Heart left ventricle (tissue), 16 donors: Measurements from ENCODE around the gene CCDC191. TPM values are rescaled to one million over a fixed set of nuclear protein-coding genes. Genes with fewer than 3 reads are reported as not detected.
A peak's percentile ranks its signal among the peaks of the same experiment; 100 is the strongest.

Experiments
- ATAC-seq, 4 donors: fragments of 200-7000 bp; cut with Tn5 transposase; one replicate each; pipeline ENCODE4 v1.9.1; 2020 to 2022; ENCODE audit warnings: moderate library complexity in 4 of 4, mild to moderate bottlenecking in 3 of 4, moderate number of reproducible peaks in 1 of 4
- DNase-seq, 5 donors: peaks; one replicate each; pipeline ENCODE4 v3.0.0-alpha.2; 2020
- H3K27ac ChIP-seq, 12 donors: fragments of 200-600 bp; sonication (generic) in 4 of 12; one replicate each; pipeline versions ENCODE4 v1.5.0 to v1.8.0; 2016 to 2022; ENCODE audit warnings: mild to moderate bottlenecking in 2 of 12
- H3K27me3 ChIP-seq, 9 donors: fragments of 200-600 bp; sonication (generic) in 2 of 9; one replicate each; pipeline versions ENCODE4 v1.5.1 to v1.8.0; 2016 to 2022; ENCODE audit warnings: mild to moderate bottlenecking in 3 of 9
- H3K36me3 ChIP-seq, 9 donors: fragments of 200-600 bp; sonication (generic) in 2 of 9; one replicate each; pipeline versions ENCODE4 v1.5.0 to v1.8.0; 2018 to 2022; ENCODE audit warnings: mild to moderate bottlenecking in 2 of 9
- H3K4me1 ChIP-seq, 12 donors: fragments of 200-600 bp; sonication (generic) in 4 of 12; one replicate each; pipeline versions ENCODE4 v1.5.0 to v1.8.0; 2016 to 2022; ENCODE audit warnings: mild to moderate bottlenecking in 3 of 12
- H3K4me3 ChIP-seq, 12 donors: fragments of 200-600 bp; sonication (generic) in 4 of 12; one replicate each; pipeline versions ENCODE4 v1.5.0 to v1.8.0; 2017 to 2022; ENCODE audit warnings: mild to moderate bottlenecking in 9 of 12, moderate library complexity in 4 of 12
- H3K9me3 ChIP-seq, 12 donors: fragments of 200-600 bp; sonication (generic) in 4 of 12; one replicate each; pipeline versions ENCODE4 v1.5.0 to v1.8.0; 2016 to 2022; ENCODE audit warnings: mild to moderate bottlenecking in 1 of 12
- POLR2A ChIP-seq, 2 donors: fragments of 450-650 bp; IDR thresholded peaks; one replicate each; pipeline ENCODE4 v1.6.1; 2017; ENCODE audit warnings: antibody characterized with exemption in 2 of 2, mild to moderate bottlenecking in 2 of 2, moderate library complexity in 2 of 2
- WGBS, 4 donors: extraction: QIAGEN DNeasy Blood & Tissue Kit in 2 of 4; methylation state at CpG; one replicate each; pipeline versions ENCODE4 v1.1.5 to v1.1.7; 2013 to 2018; 5-methylcytosine and 5-hydroxymethylcytosine counted together
- intact Hi-C, 10 donors: fragments of 100-400 bp; cut with DNase I; formaldehyde crosslinking; loops; one replicate each; pipeline versions ENCODE4 v1.11.1 to v1.14.2; 2022
- polyA plus RNA-seq, 2 donors: library from polyadenylated mRNA; stranded (reverse); fragments of 200-250 nt; gene quantifications; one replicate each; pipeline ENCODE4 v1.2.3, GENCODE V29; 2013
- total RNA-seq, 9 donors: library from RNA; depleted of rRNA in 2 of 9; stranded (reverse); fragments of >200 nt in 2 of 9; fragmentation: NEBNext Ultra II Directional in 3 of 9; extraction: Animal tissue kit (Norgen Biotek cat#: 25700) in 3 of 9; gene quantifications; one replicate each; pipeline versions ENCODE4 v1.1.0 to v1.2.4, GENCODE V29; 2016 to 2023
- TF ChIP-seq, protein P1 (sequence below), 12 donors: fragments of 200-600 bp; sonication (generic) in 4 of 12; IDR thresholded peaks; one replicate each; pipeline versions ENCODE4 v1.5.0 to v1.8.0; 2018 to 2022; ENCODE audit warnings: antibody characterized with exemption in 12 of 12, mild to moderate bottlenecking in 5 of 12
- donor health status: ischemic (EF 13 %, LVEDD 7.1; RV severe dilation, severe dysfunction).
- donor health status: healthy with polysubstance abuse.
- donor health status: DM: no; HTN: yes; CAD: no.
- donor health status: DM: no; HTN: no; CAD: no.
- donor health status: ischemic (EF 25% LVEDD 6.9; RV normal size, moderate dysfunction).
- donor health status: ischemic (EF 25% LVEDD 5.7; RV mildly dilated, moderate dysfunction).
- donor health status: healthy.
- donor health status: DM: yes; HTN: yes; CAD: no.
- donor health status: ischemic (EF 35%, LVEDD 5.7; RV mildly dilated, moderate dysfunction).
- donor health status: nonischemic (EF 11% LVEDD 7.7; RV severe dilation, severe dysfunction).
- donor health status: DM: yes; HTN: yes; CAD: no.
- donor health status: PGD.
- donor health status: ischemic (EF 29% LVEDD 5.4; RV normal size, mild dysfunction).
- donor health status: nonischemic (EF 23%, LVEDD 6.1; RV moderate dilation, normal function).

Gene CCDC191
- total and polyA plus RNA-seq, 11 donors, result 0.38 to 3.2 (median 1.0) TPM

DNA sequence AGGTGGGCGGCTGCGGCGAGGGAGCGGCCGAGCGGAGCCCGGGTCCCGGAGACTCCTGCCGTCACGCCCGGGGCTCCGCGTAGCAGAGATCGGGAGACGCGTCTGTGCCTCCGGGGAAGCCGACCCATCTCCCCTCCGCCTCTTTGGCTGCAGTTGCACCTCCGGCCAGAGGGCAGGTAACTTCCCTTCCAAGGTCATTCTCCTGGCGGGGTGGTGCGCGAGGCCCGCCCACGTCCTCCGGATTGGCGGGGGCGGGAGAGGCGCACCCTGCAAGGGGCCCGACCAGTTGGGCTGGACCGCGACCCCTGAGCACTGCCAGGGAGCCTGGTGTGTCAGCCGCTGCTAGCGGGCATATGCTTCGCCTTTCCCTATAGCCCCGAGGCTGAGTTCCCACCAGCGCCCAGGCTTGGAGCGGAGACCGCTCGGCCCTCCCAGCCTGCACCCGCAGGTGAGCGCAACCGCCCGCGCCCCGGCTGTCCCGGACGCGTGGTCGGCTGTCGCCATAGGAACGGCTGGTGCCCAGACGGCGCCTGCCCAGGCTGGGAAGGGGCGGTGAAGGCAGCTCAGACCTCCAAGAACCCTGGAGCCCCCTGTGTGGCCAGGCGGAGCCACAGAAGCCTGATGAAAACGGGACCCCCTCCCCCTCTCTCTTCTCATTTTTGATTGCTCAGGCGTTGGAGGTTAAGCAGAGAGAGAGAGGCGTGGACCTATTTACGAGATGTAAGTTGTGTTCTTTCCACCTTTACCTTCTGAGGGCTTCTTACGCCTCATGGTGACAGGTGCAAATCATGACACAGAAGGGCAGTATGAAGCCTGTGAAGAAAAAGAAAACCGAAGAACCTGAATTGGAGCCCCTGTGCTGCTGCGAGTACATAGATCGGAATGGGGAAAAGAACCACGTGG lies 108.1 kb downstream of the CCDC191 start:
- TF ChIP-seq, protein P1, sequence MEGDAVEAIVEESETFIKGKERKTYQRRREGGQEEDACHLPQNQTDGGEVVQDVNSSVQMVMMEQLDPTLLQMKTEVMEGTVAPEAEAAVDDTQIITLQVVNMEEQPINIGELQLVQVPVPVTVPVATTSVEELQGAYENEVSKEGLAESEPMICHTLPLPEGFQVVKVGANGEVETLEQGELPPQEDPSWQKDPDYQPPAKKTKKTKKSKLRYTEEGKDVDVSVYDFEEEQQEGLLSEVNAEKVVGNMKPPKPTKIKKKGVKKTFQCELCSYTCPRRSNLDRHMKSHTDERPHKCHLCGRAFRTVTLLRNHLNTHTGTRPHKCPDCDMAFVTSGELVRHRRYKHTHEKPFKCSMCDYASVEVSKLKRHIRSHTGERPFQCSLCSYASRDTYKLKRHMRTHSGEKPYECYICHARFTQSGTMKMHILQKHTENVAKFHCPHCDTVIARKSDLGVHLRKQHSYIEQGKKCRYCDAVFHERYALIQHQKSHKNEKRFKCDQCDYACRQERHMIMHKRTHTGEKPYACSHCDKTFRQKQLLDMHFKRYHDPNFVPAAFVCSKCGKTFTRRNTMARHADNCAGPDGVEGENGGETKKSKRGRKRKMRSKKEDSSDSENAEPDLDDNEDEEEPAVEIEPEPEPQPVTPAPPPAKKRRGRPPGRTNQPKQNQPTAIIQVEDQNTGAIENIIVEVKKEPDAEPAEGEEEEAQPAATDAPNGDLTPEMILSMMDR (IDR thresholded peaks at IDR 0.05), result no peak
- TF ChIP-seq POLR2A (IDR thresholded peaks at IDR 0.05), result no peak
- peaks cover 0 to 3% (median 0%) of the 10 kb centered on the region in 9 donors for H3K27me3 ChIP-seq
- intact Hi-C loops, result loop anchor here in 1 of 10 donors (5.0 kb wide), 1 partner anchor 109 kb away; the partner anchor contains the start of genes CCDC191 and QTRT2

DNA sequence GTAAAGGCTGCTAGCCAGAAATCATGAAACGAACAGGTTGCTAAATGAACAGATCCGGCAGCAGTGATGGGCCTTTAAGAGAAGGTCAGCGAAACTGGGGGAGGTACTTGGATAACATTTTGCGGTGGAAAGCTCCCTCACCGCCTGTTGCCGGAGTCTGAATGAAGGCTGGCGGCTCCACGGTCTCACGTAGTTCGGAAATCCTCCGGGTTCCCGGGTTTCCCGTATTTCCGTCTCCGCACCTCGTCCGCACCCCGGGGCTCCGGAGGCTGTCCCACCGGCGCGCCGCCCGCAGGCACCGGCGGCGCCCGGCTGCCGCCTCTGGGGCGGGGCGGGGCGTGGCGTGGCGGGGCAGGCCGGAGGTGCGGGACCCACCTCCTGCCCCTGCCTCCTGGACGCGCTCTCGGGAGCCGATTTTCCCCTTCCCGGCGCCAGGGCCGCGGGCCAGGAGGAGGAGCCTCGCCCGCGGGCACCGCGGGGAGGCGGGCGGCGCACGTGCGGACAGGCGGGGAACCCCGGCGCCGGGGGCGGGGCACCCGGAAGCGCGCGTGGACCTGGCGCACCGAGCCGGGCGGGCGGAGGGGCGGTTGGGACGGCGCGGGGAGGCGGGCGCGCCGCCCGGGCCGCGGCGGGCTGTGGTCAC lies 108.8 kb downstream of the CCDC191 start, which contains the start of gene ZDHHC23:
ZDHHC23 (plus strand) TSS at position 642 of the 643 bp plus-strand sequence. CDS start 790 bp downstream, outside the sequence.
- peaks cover 0 to 16% (median 6%) of the 10 kb centered on the region in 12 donors for H3K4me1 ChIP-seq
- intact Hi-C loops, result loop anchor here in 1 of 10 donors (5.0 kb wide), 1 partner anchor 110 kb away; the partner anchor contains the start of genes CCDC191 and QTRT2
- TF ChIP-seq, protein P1 (IDR thresholded peaks at IDR 0.05), result no peak
- no peak for TF ChIP-seq POLR2A (IDR thresholded peaks at IDR 0.05)
- peak within 1 kb of the TSS; percentile 45 to 85 (median 70) for H3K4me3 ChIP-seq
- H3K36me3 ChIP-seq, result no peaks in the 10 kb centered on the region
- DNase-seq (peak; percentile 59 to 85 (median 70)), ATAC-seq (peak; percentile 68 to 97 (median 85))
- peaks cover 0 to 3% (median 0%) of the 10 kb centered on the region in 9 donors for H3K27me3 ChIP-seq
- H3K9me3 ChIP-seq, result no peaks in the 10 kb centered on the region
- H3K27ac ChIP-seq, result peak within 1 kb of the TSS in 3 of 12 donors; percentile 20 to 51 (median 33)
- 0 to 1% (median 0%) methylated on average over 4 to 80 of the region's 80 CpGs for WGBS, 4 donors

More for the DNA sequence above, 108.1 kb downstream of the CCDC191 start:
- 3 to 5% (median 3%) methylated on average over 27 to 65 of the region's 65 CpGs for WGBS, 4 donors
- Histone ChIP-seq H3K27ac (peak overlapping the region in 1 of 12 donors; percentile 3), H3K36me3 (no peaks in the 10 kb centered on the region), H3K4me3 (peak overlapping the region; percentile 45 to 85 (median 70)), H3K9me3 (no peaks in the 10 kb centered on the region), H3K4me1 (peaks cover 0 to 16% (median 6%) of the 10 kb centered on the region in 12 donors)
- DNase-seq (peak in 2 of 5 donors; percentile 8 to 29), ATAC-seq (peak in 3 of 4 donors; percentile 31 to 49 (median 44))

DNA sequence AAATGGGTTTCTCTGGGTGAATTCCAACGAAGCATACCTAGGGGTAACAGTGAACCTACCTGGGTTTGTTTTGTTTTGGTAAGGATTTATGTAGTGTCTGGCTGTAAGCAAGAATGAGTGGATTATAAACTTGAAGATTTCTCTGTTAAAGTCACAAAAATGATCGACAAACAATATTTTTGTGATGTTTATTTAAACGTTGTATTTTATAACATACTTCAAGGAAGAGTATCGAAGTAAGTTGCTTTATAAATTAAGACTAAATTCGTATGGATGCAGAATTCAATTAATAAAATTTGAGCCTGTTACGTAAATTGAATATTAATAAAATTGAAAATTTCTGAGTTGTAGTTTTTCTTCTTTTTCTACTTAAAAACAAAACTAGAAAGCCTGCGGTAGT lies 109.5 kb downstream of the CCDC191 start:
- peak overlapping the region in 1 of 12 donors; percentile 33 for H3K27ac ChIP-seq
- H3K4me3 ChIP-seq, result peak overlapping the region in 11 of 12 donors; percentile 31 to 85 (median 68)
- DNase-seq (no peak), ATAC-seq (no peak)
- peaks cover 0 to 16% (median 6%) of the 10 kb centered on the region in 12 donors for H3K4me1 ChIP-seq
- peaks cover 0 to 3% (median 0%) of the 10 kb centered on the region in 9 donors for H3K27me3 ChIP-seq
- H3K36me3 ChIP-seq, result no peaks in the 10 kb centered on the region
- intact Hi-C loops, result loop anchor here in 1 of 10 donors (5.0 kb wide), 1 partner anchor 110 kb away; the partner anchor contains the start of genes CCDC191 and QTRT2
- H3K9me3 ChIP-seq, result no peaks in the 10 kb centered on the region
- WGBS, 4 donors, result 89 to 91% (median 90%) methylated on average over 7 of the region's 7 CpGs
- TF ChIP-seq, protein P1 (IDR thresholded peaks at IDR 0.05), result no peak
- TF ChIP-seq POLR2A (IDR thresholded peaks at IDR 0.05), result no peak
